CD14-positive monocyte (primary cell): Measurements from ENCODE around the gene FAM117A. TPM values are rescaled to one million over a fixed set of nuclear protein-coding genes. Genes with fewer than 3 reads are reported as not detected.

ENCODE experiments used
- DNase-seq, 3 donors: peaks; one replicate each; pipeline ENCODE4 v3.0.0-alpha.2; 2011 to 2022
- H2AFZ ChIP-seq: 2 replicates; pipeline ENCODE4 v1.6.0; 2012; ENCODE audit warnings: mild to moderate bottlenecking, low read depth, low read length, inconsistent platforms; ENCODE audit not compliant: insufficient read depth, poor library complexity, severe bottlenecking
- H3K27ac ChIP-seq, 2 donors: 1 replicate in 1 of 2; 2 replicates in 1 of 2; pipeline ENCODE4 v1.5.1; 2012 to 2013; ENCODE audit warnings: low read length in 2 of 2, control low read depth in 1 of 2, inconsistent platforms in 1 of 2, low read depth in 1 of 2, mild to moderate bottlenecking in 1 of 2
- H3K27me3 ChIP-seq, 2 donors: one replicate each; pipeline versions ENCODE4 v1.6.0 to v1.6.1; 2011 to 2013; ENCODE audit warnings: low read length in 2 of 2; ENCODE audit not compliant: control insufficient read depth in 2 of 2, insufficient read depth in 2 of 2
- H3K36me3 ChIP-seq, 2 donors: replicated peaks in 1 of 2; 1 replicate in 1 of 2; 2 replicates in 1 of 2; pipeline versions ENCODE4 v1.5.1 to v1.6.1; 2012 to 2013; ENCODE audit warnings: low read length in 2 of 2, control low read depth in 1 of 2, inconsistent platforms in 1 of 2, mild to moderate bottlenecking in 1 of 2; ENCODE audit not compliant: insufficient read depth in 2 of 2, control insufficient read depth in 1 of 2
- H3K4me1 ChIP-seq, 2 donors: 1 replicate in 1 of 2; 2 replicates in 1 of 2; pipeline versions ENCODE4 v1.5.1 to v1.6.1; 2012 to 2013; ENCODE audit warnings: low read length in 2 of 2, control low read depth in 1 of 2, inconsistent platforms in 1 of 2, mild to moderate bottlenecking in 1 of 2, moderate library complexity in 1 of 2; ENCODE audit not compliant: insufficient read depth in 2 of 2, control insufficient read depth in 1 of 2
- H3K4me2 ChIP-seq: replicated peaks from 2 replicates; pipeline ENCODE3; 2012; ENCODE audit warnings: low read length, moderate library complexity, mild to moderate bottlenecking; ENCODE audit not compliant: poor library complexity, severe bottlenecking; ENCODE audit errors: extremely low read depth
- H3K4me3 ChIP-seq, 3 experiments: fragments of 200-600 bp in 1 of 3; sonication (generic) in 1 of 3; replicated peaks in 1 of 3; 1 replicate in 2 of 3; 2 replicates in 1 of 3; pipeline ENCODE4 v1.5.1; 2011 to 2013; ENCODE audit warnings: low read length in 3 of 3, mild to moderate bottlenecking in 3 of 3, control low read depth in 2 of 3, low read depth in 2 of 3, inconsistent platforms in 1 of 3, moderate library complexity in 1 of 3
- H3K79me2 ChIP-seq: 2 replicates; pipeline ENCODE4 v1.6.0; 2012; ENCODE audit warnings: mild to moderate bottlenecking, control low read depth, inconsistent platforms, low read length, moderate library complexity; ENCODE audit not compliant: insufficient read depth
- H3K9ac ChIP-seq: 2 replicates; pipeline ENCODE4 v1.6.0; 2017; ENCODE audit warnings: low read length, mild to moderate bottlenecking; ENCODE audit not compliant: insufficient read depth, poor library complexity, severe bottlenecking
- H3K9me3 ChIP-seq, 2 donors: replicated peaks in 1 of 2; 1 replicate in 1 of 2; 2 replicates in 1 of 2; pipeline versions ENCODE4 v1.5.1 to v1.6.1; 2012 to 2013; ENCODE audit warnings: low read length in 2 of 2, control low read depth in 1 of 2; ENCODE audit not compliant: control insufficient read depth in 1 of 2, insufficient read depth in 1 of 2
- H4K20me1 ChIP-seq: 2 replicates; pipeline ENCODE4 v1.6.0; 2012; ENCODE audit warnings: mild to moderate bottlenecking, low read length, control low read depth, moderate library complexity; ENCODE audit not compliant: insufficient read depth
- H3K27ac Mint-ChIP-seq, 7 donors: one replicate each; pipeline ENCODE4 v1.8.0; 2020; ENCODE audit warnings: mild to moderate bottlenecking in 7 of 7, mixed read lengths in 7 of 7, moderate library complexity in 6 of 7, inconsistent platforms in 2 of 7
- H3K27me3 Mint-ChIP-seq, 3 donors: one replicate each; pipeline ENCODE4 v1.8.0; 2021 to 2022; ENCODE audit warnings: low read depth in 3 of 3, mild to moderate bottlenecking in 3 of 3, mixed read lengths in 3 of 3, moderate library complexity in 3 of 3, inconsistent platforms in 1 of 3
- H3K36me3 Mint-ChIP-seq, 2 donors: one replicate each; pipeline ENCODE4 v1.8.0; 2020; ENCODE audit warnings: mixed read lengths in 2 of 2, inconsistent platforms in 1 of 2, mild to moderate bottlenecking in 1 of 2
- H3K4me1 Mint-ChIP-seq: one replicate; pipeline ENCODE4 v1.8.0; 2020; ENCODE audit warnings: mild to moderate bottlenecking, mixed read lengths
- H3K4me3 Mint-ChIP-seq, 2 donors: one replicate each; pipeline ENCODE4 v1.8.0; 2020; ENCODE audit warnings: mild to moderate bottlenecking in 2 of 2, mixed read lengths in 2 of 2, moderate library complexity in 1 of 2
- H3K9me3 Mint-ChIP-seq, 7 donors: one replicate each; pipeline ENCODE4 v1.8.0; 2020 to 2022; ENCODE audit warnings: mixed read lengths in 7 of 7, mild to moderate bottlenecking in 6 of 7, moderate library complexity in 6 of 7, inconsistent platforms in 2 of 7
- WGBS: methylation state at CpG from one replicate; pipeline ENCODE4 v1.1.5; 2013; ENCODE audit warnings: missing lambda C conversion rate; ENCODE audit not compliant: insufficient coverage; 5-methylcytosine and 5-hydroxymethylcytosine counted together
- intact Hi-C, 2 donors: fragments of 100-400 bp; cut with micrococcal nuclease; formaldehyde crosslinking; loops; one replicate each; pipeline versions ENCODE4 v1.15.0 to v1.15.1; 2023
- polyA plus RNA-seq, 3 donors: library from polyadenylated mRNA; depleted of rRNA in 1 of 3; unstranded in 2 of 3; stranded (reverse) in 1 of 3; fragments of 300-500 nt in 2 of 3; fragments of >200 nt in 1 of 3; fragmentation: Illumina TruSeq in 2 of 3; gene quantifications; 1 replicate in 2 of 3; 2 replicates in 1 of 3; pipeline ENCODE4 v1.2.3, GENCODE V29; 2012 to 2021
- TF ChIP-seq, protein P1 (sequence below): fragments of 200-600 bp; IDR thresholded peaks from one replicate; pipeline ENCODE4 v1.8.0; 2022; ENCODE audit warnings: antibody characterized with exemption, mild to moderate bottlenecking

FAM117A gene
- polyA plus RNA-seq, 3 donors = 11.8 to 34.9 (median 17.9) TPM

DNA sequence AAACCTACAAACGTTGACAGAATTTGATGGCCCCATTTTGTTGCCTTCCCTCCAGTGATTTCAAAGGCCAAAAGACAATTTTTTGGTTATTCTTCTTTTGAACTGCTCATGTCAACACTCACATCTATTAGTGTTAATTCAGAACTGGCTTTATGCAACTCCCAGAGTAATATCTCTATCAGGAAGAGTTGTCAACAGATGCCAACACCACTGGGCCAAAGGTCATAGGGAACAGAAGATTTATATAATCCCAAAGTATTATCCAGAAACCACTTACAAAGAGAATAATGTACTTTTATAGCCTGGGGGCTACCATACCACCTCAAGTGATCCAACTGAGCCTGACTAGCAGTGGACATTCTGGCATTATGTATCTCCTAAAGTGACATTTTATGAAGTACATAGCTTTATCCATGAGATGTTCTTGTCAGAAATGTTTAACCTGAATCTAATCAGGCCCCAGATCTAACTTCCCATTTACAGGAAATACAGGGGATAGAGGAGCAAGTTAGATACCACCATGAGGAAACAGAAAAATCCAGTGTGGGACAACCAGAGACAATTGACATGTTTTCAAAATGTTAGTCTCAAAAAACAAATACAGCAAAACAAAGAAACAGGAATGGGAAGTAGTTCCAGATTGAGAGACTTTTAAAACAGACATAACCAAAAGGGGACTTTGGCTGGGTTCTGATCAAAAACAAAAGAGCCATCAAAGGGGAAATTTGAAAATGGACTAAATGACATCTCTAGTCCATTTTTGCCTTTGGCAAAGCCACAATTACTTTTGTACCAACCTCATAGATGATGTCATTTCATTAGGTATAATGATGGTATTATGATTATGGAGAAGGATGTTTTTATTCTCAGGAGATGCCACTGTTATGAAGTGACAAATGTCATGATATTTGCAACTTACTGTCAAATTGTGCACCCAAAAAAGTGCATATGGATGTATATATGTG is 18.5 kb downstream of the FAM117A start:
- no peak overlapping the region for H3K9ac ChIP-seq
- H3K36me3 ChIP-seq = peaks cover 2 to 13% of the 10 kb centered on the region in 2 donors
- H3K27me3 ChIP-seq = no peaks in the 10 kb centered on the region
- H3K36me3 Mint-ChIP-seq = peaks cover 12 to 19% of the 10 kb centered on the region in 2 donors
- peaks cover 87% of the 10 kb centered on the region for H3K79me2 ChIP-seq
- peaks cover 79% of the 10 kb centered on the region for H3K4me1 Mint-ChIP-seq
- H3K27ac Mint-ChIP-seq = peak overlapping the region in 6 of 7 donors; percentile 54 to 89 (median 79)
- no peak for DNase-seq
- H3K27me3 Mint-ChIP-seq = peaks cover 0 to 2% (median 0%) of the 10 kb centered on the region in 3 donors
- H3K27ac ChIP-seq = peak overlapping the region in 1 of 2 donors; percentile 61
- peaks cover 74 to 83% of the 10 kb centered on the region in 2 donors for H3K4me1 ChIP-seq
- no peak overlapping the region for H3K4me3 Mint-ChIP-seq
- no peaks in the 10 kb centered on the region for H3K9me3 ChIP-seq
- no peak overlapping the region for H3K4me3 ChIP-seq
- peaks cover 0 to 2% (median 0%) of the 10 kb centered on the region in 7 donors for H3K9me3 Mint-ChIP-seq
- no peak overlapping the region for H2AFZ ChIP-seq
- no CpG with 5 or more reads among the region's 1 CpG for WGBS
- no peak overlapping the region for H3K4me2 ChIP-seq
- intact Hi-C loops = no loop called here
- TF ChIP-seq, protein P1, sequence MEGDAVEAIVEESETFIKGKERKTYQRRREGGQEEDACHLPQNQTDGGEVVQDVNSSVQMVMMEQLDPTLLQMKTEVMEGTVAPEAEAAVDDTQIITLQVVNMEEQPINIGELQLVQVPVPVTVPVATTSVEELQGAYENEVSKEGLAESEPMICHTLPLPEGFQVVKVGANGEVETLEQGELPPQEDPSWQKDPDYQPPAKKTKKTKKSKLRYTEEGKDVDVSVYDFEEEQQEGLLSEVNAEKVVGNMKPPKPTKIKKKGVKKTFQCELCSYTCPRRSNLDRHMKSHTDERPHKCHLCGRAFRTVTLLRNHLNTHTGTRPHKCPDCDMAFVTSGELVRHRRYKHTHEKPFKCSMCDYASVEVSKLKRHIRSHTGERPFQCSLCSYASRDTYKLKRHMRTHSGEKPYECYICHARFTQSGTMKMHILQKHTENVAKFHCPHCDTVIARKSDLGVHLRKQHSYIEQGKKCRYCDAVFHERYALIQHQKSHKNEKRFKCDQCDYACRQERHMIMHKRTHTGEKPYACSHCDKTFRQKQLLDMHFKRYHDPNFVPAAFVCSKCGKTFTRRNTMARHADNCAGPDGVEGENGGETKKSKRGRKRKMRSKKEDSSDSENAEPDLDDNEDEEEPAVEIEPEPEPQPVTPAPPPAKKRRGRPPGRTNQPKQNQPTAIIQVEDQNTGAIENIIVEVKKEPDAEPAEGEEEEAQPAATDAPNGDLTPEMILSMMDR = no peak
- H4K20me1 ChIP-seq = peaks cover 5% of the 10 kb centered on the region

DNA sequence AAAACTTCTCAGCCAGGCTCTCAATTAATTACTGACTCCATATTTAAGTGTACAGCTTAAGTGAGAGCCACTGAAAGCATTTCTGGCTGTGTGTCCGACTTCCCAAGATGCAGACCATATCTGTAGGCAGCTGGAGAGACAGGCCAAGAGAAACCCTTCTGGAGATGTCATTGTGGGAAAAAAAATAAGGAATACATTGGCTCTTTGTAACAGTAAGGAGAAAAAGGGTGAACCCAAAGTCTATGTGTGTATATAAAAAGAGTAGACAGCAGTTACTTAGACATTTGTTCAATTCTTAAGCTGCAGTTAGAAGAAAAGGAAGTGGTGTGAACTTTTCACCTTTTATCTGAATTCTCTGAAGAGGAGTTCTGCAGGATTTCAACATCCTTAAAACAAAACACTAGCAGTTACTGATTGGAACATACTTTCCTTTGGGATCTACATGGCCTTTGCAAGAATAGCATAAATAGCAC is 21.7 kb downstream of the FAM117A start:
- H3K4me1 Mint-ChIP-seq = peaks cover 87% of the 10 kb centered on the region
- Histone ChIP-seq H3K4me2 (peak overlapping the region; percentile 75), H2AFZ (no peak overlapping the region), H3K9me3 (no peaks in the 10 kb centered on the region), H3K79me2 (peaks cover 70% of the 10 kb centered on the region), H3K36me3 (no peaks in the 10 kb centered on the region), H3K9ac (peak overlapping the region; percentile 68), H3K4me3 (peak overlapping the region in 2 of 3 experiments; percentile 42 to 60), H3K27me3 (no peaks in the 10 kb centered on the region), H3K27ac (peak overlapping the region; percentile 94 to 98), H4K20me1 (no peaks in the 10 kb centered on the region), H3K4me1 (peaks cover 91 to 94% of the 10 kb centered on the region in 2 donors)
- peaks cover 0 to 3% (median 2%) of the 10 kb centered on the region in 3 donors for H3K27me3 Mint-ChIP-seq
- peak overlapping the region; percentile 98 to 100 (median 99) for H3K27ac Mint-ChIP-seq
- intact Hi-C loops = loop anchor here in 1 of 2 donors (5.0 kb wide), 1 partner anchor 35 kb away; the partner anchor contains the start of gene SLC35B1
- peaks cover 0 to 2% (median 0%) of the 10 kb centered on the region in 7 donors for H3K9me3 Mint-ChIP-seq
- WGBS = 30% methylated on average over 1 of the region's 1 CpG
- H3K36me3 Mint-ChIP-seq = peaks cover 3 to 19% of the 10 kb centered on the region in 2 donors
- DNase-seq = peak in 2 of 3 donors; percentile 44 to 61
- TF ChIP-seq, protein P1 = no peak
- H3K4me3 Mint-ChIP-seq = peak overlapping the region; percentile 66 to 90
